Tibial nerve (tissue), 4 donors: Measurements from ENCODE around the gene PECR. TPM values are rescaled to one million over a fixed set of nuclear protein-coding genes. Genes with fewer than 3 reads are reported as not detected.
"Not testable (repeated sequence)": the region's sequence is repeated elsewhere in the genome, so short reads cannot be mapped to it uniquely, and the experiment has no call there.

Experiments used
- DNase-seq, 2 donors: peaks; one replicate each; pipeline ENCODE4 v3.0.0-alpha.2; 2019; ENCODE audit warnings: low spot score in 2 of 2
- H3K27ac ChIP-seq, 4 donors: fragments of 200-600 bp; sonication (generic) in 3 of 4; one replicate each; pipeline ENCODE4 v1.5.1; 2017 to 2019; ENCODE audit warnings: mild to moderate bottlenecking in 1 of 4
- H3K27me3 ChIP-seq, 2 donors: fragments of 200-600 bp; sonication (generic) in 1 of 2; one replicate each; pipeline versions ENCODE4 v1.5.1 to v1.6.0; 2017 to 2019
- H3K36me3 ChIP-seq, 3 donors: fragments of 200-600 bp; sonication (generic); one replicate each; pipeline ENCODE4 v1.5.1; 2018 to 2019
- H3K4me1 ChIP-seq, 4 donors: fragments of 200-600 bp; sonication (generic) in 3 of 4; one replicate each; pipeline ENCODE4 v1.5.1; 2017 to 2019
- H3K4me3 ChIP-seq, 4 donors: fragments of 200-600 bp; sonication (generic) in 3 of 4; one replicate each; pipeline ENCODE4 v1.5.1; 2017 to 2019; ENCODE audit warnings: mild to moderate bottlenecking in 1 of 4, moderate library complexity in 1 of 4
- H3K9me3 ChIP-seq, 4 donors: fragments of 200-600 bp; sonication (generic) in 3 of 4; one replicate each; pipeline ENCODE4 v1.5.1; 2017 to 2019
- EP300 ChIP-seq, 2 donors: sonication (generic); formaldehyde crosslinking; IDR thresholded peaks; one replicate each; pipeline ENCODE4 v1.6.1; 2017; ENCODE audit warnings: antibody characterized with exemption in 2 of 2, mild to moderate bottlenecking in 1 of 2
- POLR2A ChIP-seq, 2 donors: fragments of 450-650 bp; IDR thresholded peaks; one replicate each; pipeline ENCODE4 v1.6.1; 2017; ENCODE audit warnings: antibody characterized with exemption in 2 of 2, mild to moderate bottlenecking in 2 of 2, moderate library complexity in 2 of 2
- WGBS, 2 donors: methylation state at CpG; one replicate each; pipeline ENCODE4 v1.1.5; 2018; 5-methylcytosine and 5-hydroxymethylcytosine counted together
- total RNA-seq, 4 donors: library from RNA; depleted of rRNA; stranded (reverse); fragments of >200 nt; gene quantifications; one replicate each; pipeline ENCODE4 v1.1.0, GENCODE V29; 2016
- TF ChIP-seq, protein P1 (sequence below), 5 experiments: fragments of 200-600 bp in 3 of 5; fragments of 450-650 bp in 2 of 5; sonication (generic) in 3 of 5; IDR thresholded peaks; one replicate each; pipeline ENCODE4 v1.5.1; 2016 to 2019; ENCODE audit warnings: antibody characterized with exemption in 5 of 5, mild to moderate bottlenecking in 3 of 5, moderate library complexity in 2 of 5

The PECR gene
- total RNA-seq, 4 donors from 2014 or later: 12.7 to 18.8 (median 16.0) TPM

GRCh38 chr2:215998636-215999035 is 83.0 kb downstream of the PECR start:
- peaks cover 0 to 34% (median 0%) of the 10 kb centered on the region in 4 donors for H3K4me1 ChIP-seq
- 23% methylated on average over 2 of the region's 2 CpGs for WGBS, 2 donors
- TF ChIP-seq POLR2A (IDR thresholded peaks at IDR 0.05): no peak
- TF ChIP-seq, protein P1, sequence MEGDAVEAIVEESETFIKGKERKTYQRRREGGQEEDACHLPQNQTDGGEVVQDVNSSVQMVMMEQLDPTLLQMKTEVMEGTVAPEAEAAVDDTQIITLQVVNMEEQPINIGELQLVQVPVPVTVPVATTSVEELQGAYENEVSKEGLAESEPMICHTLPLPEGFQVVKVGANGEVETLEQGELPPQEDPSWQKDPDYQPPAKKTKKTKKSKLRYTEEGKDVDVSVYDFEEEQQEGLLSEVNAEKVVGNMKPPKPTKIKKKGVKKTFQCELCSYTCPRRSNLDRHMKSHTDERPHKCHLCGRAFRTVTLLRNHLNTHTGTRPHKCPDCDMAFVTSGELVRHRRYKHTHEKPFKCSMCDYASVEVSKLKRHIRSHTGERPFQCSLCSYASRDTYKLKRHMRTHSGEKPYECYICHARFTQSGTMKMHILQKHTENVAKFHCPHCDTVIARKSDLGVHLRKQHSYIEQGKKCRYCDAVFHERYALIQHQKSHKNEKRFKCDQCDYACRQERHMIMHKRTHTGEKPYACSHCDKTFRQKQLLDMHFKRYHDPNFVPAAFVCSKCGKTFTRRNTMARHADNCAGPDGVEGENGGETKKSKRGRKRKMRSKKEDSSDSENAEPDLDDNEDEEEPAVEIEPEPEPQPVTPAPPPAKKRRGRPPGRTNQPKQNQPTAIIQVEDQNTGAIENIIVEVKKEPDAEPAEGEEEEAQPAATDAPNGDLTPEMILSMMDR (IDR thresholded peaks at IDR 0.05): no peak

GRCh38 chr2:215997219-215997618 is 84.4 kb downstream of the PECR start:
- no peaks in the 10 kb centered on the region for H3K27me3 ChIP-seq
- no peak overlapping the region for H3K4me3 ChIP-seq
- WGBS, 2 donors: 95 to 97% methylated on average over 1 of the region's 1 CpG
- no peak for DNase-seq
- TF ChIP-seq POLR2A (IDR thresholded peaks at IDR 0.05) (no peak), EP300 (IDR thresholded peaks at IDR 0.05) (no peak)
- TF ChIP-seq, protein P1 (IDR thresholded peaks at IDR 0.05): no peak
- H3K36me3 ChIP-seq: peaks cover 0 to 19% (median 0%) of the 10 kb centered on the region in 3 donors
- H3K27ac ChIP-seq: no peak overlapping the region
- no peaks in the 10 kb centered on the region for H3K9me3 ChIP-seq
- peaks cover 0 to 28% (median 0%) of the 10 kb centered on the region in 4 donors for H3K4me1 ChIP-seq

More at GRCh38 chr2:215998636-215999035, 83.0 kb downstream of the PECR start:
- DNase-seq: no peak
- H3K27me3 ChIP-seq: no peaks in the 10 kb centered on the region
- H3K9me3 ChIP-seq: no peaks in the 10 kb centered on the region
- H3K4me3 ChIP-seq: no peak overlapping the region
- peaks cover 0 to 19% (median 0%) of the 10 kb centered on the region in 3 donors for H3K36me3 ChIP-seq
- peak overlapping the region in 1 of 4 donors; percentile 23 for H3K27ac ChIP-seq

DNA sequence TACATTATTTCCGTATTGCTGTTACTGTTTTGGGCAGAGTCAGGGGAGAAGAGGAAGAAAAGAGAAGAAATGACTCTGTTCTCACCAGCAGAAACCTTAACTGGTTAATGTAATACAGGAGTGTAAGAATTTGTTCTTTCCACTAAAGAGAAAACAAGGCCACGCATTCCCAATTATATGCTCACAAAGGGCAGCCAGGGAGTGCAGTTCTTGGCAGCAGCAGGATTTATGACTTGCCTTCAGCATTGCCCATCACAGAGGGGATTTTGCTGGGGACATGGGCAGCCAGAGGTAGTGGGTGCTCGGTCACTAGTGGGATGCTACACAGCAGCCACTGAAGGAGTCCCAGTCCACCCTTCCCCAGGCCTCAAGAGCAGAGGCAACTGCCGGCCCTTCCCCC is 86.7 kb downstream of the PECR start:
- WGBS, 2 donors: 73 to 78% methylated on average over 4 of the region's 4 CpGs
- H3K27ac ChIP-seq: no peak overlapping the region

DNA sequence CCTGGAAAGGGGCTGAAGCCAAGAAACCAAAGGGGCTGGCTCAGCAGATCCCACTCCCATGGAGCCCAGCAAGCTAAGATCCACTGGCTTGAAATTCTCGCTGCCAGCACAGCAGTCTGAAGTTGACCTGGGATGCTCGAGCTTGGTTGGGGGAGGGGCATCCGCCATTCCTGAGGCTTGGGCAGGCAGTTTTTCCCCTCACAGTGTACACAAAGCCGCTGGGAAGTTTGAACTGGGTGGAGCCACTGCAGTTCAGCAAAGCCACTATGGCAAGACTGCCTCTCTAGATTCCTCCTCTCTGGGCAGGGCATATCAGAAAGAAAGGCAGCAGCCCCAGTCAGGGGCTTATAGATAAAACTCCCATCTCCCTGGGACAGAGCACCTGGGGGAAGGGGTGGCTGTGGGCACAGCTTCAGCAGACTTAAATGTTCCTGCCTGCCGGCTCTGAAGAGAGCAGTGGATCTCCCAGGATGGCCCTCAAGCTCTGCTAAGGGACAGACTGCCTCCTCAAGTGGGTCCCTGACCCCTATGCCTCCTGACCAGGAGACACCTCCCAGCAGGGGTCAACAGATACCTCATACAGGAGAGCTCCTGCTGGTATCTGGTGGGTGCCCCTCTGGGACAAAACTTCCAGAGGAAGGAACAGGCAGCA is 92.9 kb downstream of the PECR start:
- 63 to 97% methylated on average over 5 of the region's 5 CpGs for WGBS, 2 donors
- peaks cover 0 to 17% (median 0%) of the 10 kb centered on the region in 4 donors for H3K9me3 ChIP-seq
- H3K27me3 ChIP-seq, H3K4me3 ChIP-seq, DNase-seq, H3K36me3 ChIP-seq, H3K4me1 ChIP-seq, H3K27ac ChIP-seq: not testable (repeated sequence)

More for the DNA sequence above, 86.7 kb downstream of the PECR start:
- H3K4me3 ChIP-seq: no peak overlapping the region
- H3K4me1 ChIP-seq: peaks cover 0 to 21% (median 0%) of the 10 kb centered on the region in 4 donors
- H3K9me3 ChIP-seq: peaks cover 0 to 16% (median 0%) of the 10 kb centered on the region in 4 donors
- TF ChIP-seq POLR2A (IDR thresholded peaks at IDR 0.05): no peak
- no peak for TF ChIP-seq EP300 (IDR thresholded peaks at IDR 0.05)
- TF ChIP-seq, protein P1 (IDR thresholded peaks at IDR 0.05): no peak
- peaks cover 0 to 19% (median 0%) of the 10 kb centered on the region in 3 donors for H3K36me3 ChIP-seq
- H3K27me3 ChIP-seq: no peaks in the 10 kb centered on the region
- DNase-seq: no peak

Other genes with a start within 250 kb of the PECR start
- gene MREG, start 68.3 kb downstream of the PECR start, total RNA-seq: 10 to 100 TPM in 1 of 4 donors, 1 to 10 TPM in 3; 2.9 to 14.6 (median 3.6) TPM
- 1 to 10 TPM in 2 of 4 donors, under 1 TPM in 2; 0.59 to 2.8 (median 1.7) TPM for gene TMEM169, start 110 bp upstream of the PECR start, total RNA-seq
- 100 to 1,000 TPM; 134 to 164 (median 147) TPM for gene XRCC5, start 27.5 kb upstream of the PECR start, total RNA-seq